ENCODE results near the gene DGKB. TPM values are rescaled to one million over a fixed set of nuclear protein-coding genes. Genes with fewer than 3 reads are reported as not detected.
A peak's percentile ranks its signal among the peaks of the same experiment; 100 is the strongest.

Gene DGKB
- total RNA-seq, 1 experiment from 2014 or later = not detected

DNA sequence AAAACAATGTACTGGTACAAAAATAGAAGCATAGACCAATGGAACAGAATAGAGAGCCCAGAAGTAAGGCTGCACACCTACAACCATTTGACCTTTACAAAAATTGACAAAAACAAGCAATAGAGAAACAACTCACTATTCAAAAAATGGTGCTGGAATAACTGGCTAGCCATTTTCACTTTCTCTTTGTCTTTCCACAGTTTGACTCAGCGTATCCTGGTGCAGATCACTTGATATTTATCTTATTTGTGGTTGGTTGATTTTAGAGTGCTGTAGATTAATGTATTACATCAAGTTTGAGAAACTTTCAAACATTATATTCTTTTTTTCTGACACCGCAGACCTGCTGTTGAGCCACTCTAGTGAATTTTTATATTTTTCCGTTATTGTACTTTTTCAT, 381.4 kb downstream of the DGKB start:
- BruUV-seq (replicated peaks) = no TSS peak
- Mint-ChIP-seq H3K4me1 (ENCODE audit: insufficient read depth, unreplicated experiment) (peaks cover 9% of the 10 kb centered on the region), H3K27me3 (ENCODE audit: insufficient read depth, unreplicated experiment) (no peaks in the 10 kb centered on the region), H3K27ac (ENCODE audit: low read depth, unreplicated experiment) (no peak overlapping the region), H3K36me3 (ENCODE audit: insufficient read depth, unreplicated experiment) (no peaks in the 10 kb centered on the region), H3K9me3 (ENCODE audit: unreplicated experiment) (peaks cover 13% of the 10 kb centered on the region), H3K4me3 (ENCODE audit: unreplicated experiment) (no peak overlapping the region)
- TF ChIP-seq, protein P1, sequence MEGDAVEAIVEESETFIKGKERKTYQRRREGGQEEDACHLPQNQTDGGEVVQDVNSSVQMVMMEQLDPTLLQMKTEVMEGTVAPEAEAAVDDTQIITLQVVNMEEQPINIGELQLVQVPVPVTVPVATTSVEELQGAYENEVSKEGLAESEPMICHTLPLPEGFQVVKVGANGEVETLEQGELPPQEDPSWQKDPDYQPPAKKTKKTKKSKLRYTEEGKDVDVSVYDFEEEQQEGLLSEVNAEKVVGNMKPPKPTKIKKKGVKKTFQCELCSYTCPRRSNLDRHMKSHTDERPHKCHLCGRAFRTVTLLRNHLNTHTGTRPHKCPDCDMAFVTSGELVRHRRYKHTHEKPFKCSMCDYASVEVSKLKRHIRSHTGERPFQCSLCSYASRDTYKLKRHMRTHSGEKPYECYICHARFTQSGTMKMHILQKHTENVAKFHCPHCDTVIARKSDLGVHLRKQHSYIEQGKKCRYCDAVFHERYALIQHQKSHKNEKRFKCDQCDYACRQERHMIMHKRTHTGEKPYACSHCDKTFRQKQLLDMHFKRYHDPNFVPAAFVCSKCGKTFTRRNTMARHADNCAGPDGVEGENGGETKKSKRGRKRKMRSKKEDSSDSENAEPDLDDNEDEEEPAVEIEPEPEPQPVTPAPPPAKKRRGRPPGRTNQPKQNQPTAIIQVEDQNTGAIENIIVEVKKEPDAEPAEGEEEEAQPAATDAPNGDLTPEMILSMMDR (IDR thresholded peaks at IDR 0.05; ENCODE audit: unreplicated experiment) = no peak
- intact Hi-C loops (cut with micrococcal nuclease) = no loop called here
- POLR2A ChIA-PET = no interaction called here
- CTCF ChIA-PET = no interaction called here
- DNase-seq (ENCODE audit: unreplicated experiment) = no peak

DNA sequence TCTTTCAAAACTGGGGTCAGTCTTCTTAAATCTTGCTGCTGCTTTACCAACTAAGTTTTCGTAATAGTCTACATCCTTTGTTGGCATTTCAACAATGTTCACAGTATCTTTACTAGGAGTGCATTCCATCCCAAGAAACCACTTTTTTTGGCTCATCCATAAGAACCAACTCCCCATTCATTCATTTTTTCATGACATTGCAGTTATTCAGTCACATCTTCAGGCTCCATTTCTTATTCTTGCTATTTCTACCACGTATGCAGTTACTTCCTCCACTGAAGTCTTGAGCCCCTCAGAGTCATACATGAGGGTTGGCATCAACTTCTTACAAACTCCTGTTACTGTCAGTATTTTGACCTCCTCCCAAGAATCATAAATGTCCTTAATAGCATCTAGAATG, 392.3 kb downstream of the DGKB start:
- no peak overlapping the region for H3K4me3 Mint-ChIP-seq (ENCODE audit: unreplicated experiment)

DNA sequence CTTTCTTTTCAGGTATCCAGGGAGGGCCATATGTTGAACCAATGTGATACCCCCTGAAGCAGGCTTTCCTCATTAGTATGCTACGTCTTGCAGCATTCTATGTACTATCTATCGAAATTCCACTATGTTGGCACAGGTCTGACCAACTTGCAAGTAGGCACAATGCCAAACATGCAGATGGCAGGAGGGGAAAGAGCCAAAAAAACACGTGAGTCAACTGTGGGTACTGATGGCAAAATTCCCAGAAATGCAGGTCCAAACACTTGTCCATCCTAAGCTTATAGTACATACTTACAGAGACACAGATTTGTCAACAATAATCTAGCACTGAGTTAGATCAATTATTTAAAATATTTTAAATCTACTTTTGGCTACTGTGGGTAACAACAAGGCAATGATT, 394.9 kb downstream of the DGKB start:
- CTCF ChIA-PET = interaction anchor here (0.6 kb wide), 1 partner anchor 427 kb away, joined by 3 read pairs; no protein-coding TSS in a partner anchor
- peak; percentile 99 for DNase-seq (ENCODE audit: unreplicated experiment)
- no TSS peak for BruUV-seq (replicated peaks)

More for the DNA sequence above, 392.3 kb downstream of the DGKB start:
- POLR2A ChIA-PET = no interaction called here
- CTCF ChIA-PET = interaction anchor here (2.0 kb wide), 1 partner anchor 181 kb away, joined by 4 read pairs; no protein-coding TSS in a partner anchor
- intact Hi-C loops (cut with micrococcal nuclease) = no loop called here
- Mint-ChIP-seq H3K4me1 (ENCODE audit: insufficient read depth, unreplicated experiment) (peaks cover 16% of the 10 kb centered on the region), H3K9me3 (ENCODE audit: unreplicated experiment) (peaks cover 14% of the 10 kb centered on the region), H3K27me3 (ENCODE audit: insufficient read depth, unreplicated experiment) (no peaks in the 10 kb centered on the region), H3K36me3 (ENCODE audit: insufficient read depth, unreplicated experiment) (no peaks in the 10 kb centered on the region), H3K27ac (ENCODE audit: low read depth, unreplicated experiment) (no peak overlapping the region)
- TF ChIP-seq, protein P1 (IDR thresholded peaks at IDR 0.05; ENCODE audit: unreplicated experiment) = no peak
- no peak for DNase-seq (ENCODE audit: unreplicated experiment)
- no TSS peak for BruUV-seq (replicated peaks)

GRCh38 chr7:14505906-14506305, 396.6 kb downstream of the DGKB start:
- no peak for DNase-seq (ENCODE audit: unreplicated experiment)
- no peaks in the 10 kb centered on the region for H3K36me3 Mint-ChIP-seq (ENCODE audit: insufficient read depth, unreplicated experiment)
- intact Hi-C loops (cut with micrococcal nuclease) = no loop called here
- H3K4me3 Mint-ChIP-seq (ENCODE audit: unreplicated experiment) = no peak overlapping the region
- peaks cover 11% of the 10 kb centered on the region for H3K27me3 Mint-ChIP-seq (ENCODE audit: insufficient read depth, unreplicated experiment)
- H3K9me3 Mint-ChIP-seq (ENCODE audit: unreplicated experiment) = peaks cover 17% of the 10 kb centered on the region
- H3K4me1 Mint-ChIP-seq (ENCODE audit: insufficient read depth, unreplicated experiment) = peaks cover 16% of the 10 kb centered on the region
- no peak overlapping the region for H3K27ac Mint-ChIP-seq (ENCODE audit: low read depth, unreplicated experiment)
- BruUV-seq (replicated peaks) = no TSS peak
- ChIA-PET POLR2A (interaction anchor here (0.6 kb wide), 1 partner anchor 123 kb away, joined by 3 read pairs; no protein-coding TSS in a partner anchor), CTCF (no interaction called here)
- TF ChIP-seq, protein P1 (IDR thresholded peaks at IDR 0.05; ENCODE audit: unreplicated experiment) = no peak

More for the DNA sequence above, 394.9 kb downstream of the DGKB start:
- Mint-ChIP-seq H3K36me3 (ENCODE audit: insufficient read depth, unreplicated experiment) (no peaks in the 10 kb centered on the region), H3K9me3 (ENCODE audit: unreplicated experiment) (peaks cover 14% of the 10 kb centered on the region), H3K4me3 (ENCODE audit: unreplicated experiment) (no peak overlapping the region), H3K27ac (ENCODE audit: low read depth, unreplicated experiment) (no peak overlapping the region), H3K4me1 (ENCODE audit: insufficient read depth, unreplicated experiment) (peaks cover 16% of the 10 kb centered on the region), H3K27me3 (ENCODE audit: insufficient read depth, unreplicated experiment) (no peaks in the 10 kb centered on the region)
- POLR2A ChIA-PET = interaction anchor here (0.6 to 1.0 kb wide), 3 partner anchors 14 to 1817 kb away, joined by 3 to 4 read pairs (median 4); no protein-coding TSS in a partner anchor
- TF ChIP-seq, protein P1 (IDR thresholded peaks at IDR 0.05; ENCODE audit: unreplicated experiment) = no peak
- intact Hi-C loops (cut with micrococcal nuclease) = no loop called here

Data from MCF 10A (cell line).